PC-9 (cell line): ENCODE data around the gene HAUS5.

ENCODE experiments used
- CTCF ChIP-seq: fragments of 200-600 bp; sonication (generic); conservative IDR thresholded peaks from 2 replicates; pipeline ENCODE4 v1.6.1; 2017; ENCODE audit warnings: mixed run types, antibody characterized with exemption, mild to moderate bottlenecking, moderate library complexity
- EZH2 ChIP-seq: fragments of 200-600 bp; sonication (generic); IDR thresholded peaks from 2 replicates; pipeline ENCODE4 v1.8.0; 2017; ENCODE audit warnings: antibody characterized with exemption, low read depth

- TF ChIP-seq CTCF (no peak), EZH2 (no peak)
Observed at GRCh38 chr19:35670686-35671085, 58.2 kb downstream of the HAUS5 start.
